RWPE2 (cell line): Measurements from ENCODE around the gene WWTR1.

Experiments used
- ATAC-seq: fragments of 200-7000 bp; cut with Tn5 transposase; 3 replicates; pipeline ENCODE4 v1.9.1; 2021; ENCODE audit warnings: low read depth
- DNase-seq: peaks from one replicate; pipeline ENCODE4 v3.0.0-alpha.2; 2020; ENCODE audit warnings: low spot score
- H3K27ac ChIP-seq: fragments of 450-650 bp; 2 replicates; pipeline ENCODE4 v1.5.1; 2017; ENCODE audit warnings: mild to moderate bottlenecking; ENCODE audit not compliant: poor library complexity, severe bottlenecking
- H3K27me3 ChIP-seq: fragments of 250-450 bp; sonication (Bioruptor Pico); 2 replicates; pipeline ENCODE4 v1.5.1; 2021; ENCODE audit warnings: mild to moderate bottlenecking, moderate library complexity; ENCODE audit not compliant: insufficient read depth, poor library complexity, severe bottlenecking
- H3K36me3 ChIP-seq: fragments of 250-450 bp; sonication (Bioruptor Pico); 2 replicates; pipeline ENCODE4 v1.5.1; 2020; ENCODE audit warnings: low read depth, mild to moderate bottlenecking, moderate library complexity
- H3K4me1 ChIP-seq: fragments of 250-450 bp; sonication (Bioruptor Pico); 2 replicates; pipeline ENCODE4 v1.5.1; 2021; ENCODE audit warnings: mild to moderate bottlenecking, moderate library complexity; ENCODE audit not compliant: insufficient read depth, poor library complexity, severe bottlenecking
- H3K4me3 ChIP-seq: fragments of 250-450 bp; sonication (Bioruptor Pico); 2 replicates; pipeline ENCODE4 v1.5.1; 2021; ENCODE audit warnings: mild to moderate bottlenecking, moderate library complexity; ENCODE audit not compliant: severe bottlenecking
- H3K9me3 ChIP-seq: fragments of 250-450 bp; sonication (Bioruptor Pico); 2 replicates; pipeline ENCODE4 v1.5.1; 2021; ENCODE audit warnings: mild to moderate bottlenecking, moderate library complexity; ENCODE audit not compliant: severe bottlenecking
- TF ChIP-seq, protein P1 (sequence below): fragments of 450-650 bp; IDR thresholded peaks from one replicate; pipeline ENCODE4 v1.5.1; 2017; ENCODE audit warnings: mild to moderate bottlenecking, moderate library complexity; ENCODE audit not compliant: poor library complexity, severe bottlenecking

WWTR1 gene

DNA sequence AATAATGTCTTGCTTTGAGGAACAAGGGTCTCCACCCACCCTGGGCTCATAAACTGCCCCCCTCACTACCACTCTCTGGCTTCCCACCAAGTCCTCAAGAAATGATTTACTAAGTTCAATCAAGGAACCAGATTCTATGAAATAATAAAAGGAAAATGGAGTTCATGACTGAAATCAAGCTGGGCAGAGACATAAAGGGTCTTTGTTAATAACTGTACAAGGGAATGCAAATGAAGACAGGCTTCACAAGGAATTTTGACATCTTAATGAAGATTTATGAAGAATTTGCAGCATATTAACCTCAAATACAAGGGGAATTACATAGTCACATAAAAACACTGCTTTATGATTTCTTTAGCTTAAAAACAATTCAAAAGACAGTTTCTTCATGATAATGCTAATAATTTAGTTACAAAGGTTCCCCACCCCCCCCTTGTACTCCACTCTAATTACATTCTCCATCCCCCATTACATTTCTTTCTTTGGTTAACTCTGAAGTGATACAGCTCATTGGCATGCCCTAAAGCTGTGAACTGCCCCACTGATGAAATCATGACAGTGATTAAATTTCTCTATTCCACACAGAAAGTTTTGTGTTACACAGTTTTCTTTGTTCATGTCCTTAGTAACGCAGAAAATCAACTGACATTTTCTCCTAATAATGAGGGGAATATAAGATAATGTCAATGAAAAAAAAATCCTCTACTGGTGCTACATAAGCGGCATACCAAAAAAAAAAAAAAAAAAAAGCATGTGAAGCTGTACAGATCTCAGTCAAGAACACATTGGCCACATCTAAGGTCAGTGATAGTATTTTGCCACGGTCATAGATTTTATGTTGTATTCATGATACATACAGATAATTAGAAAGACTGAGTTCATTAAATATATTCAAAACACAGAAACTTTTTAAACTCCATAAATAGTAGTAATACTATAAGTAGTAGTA lies 54.4 kb downstream of the WWTR1 start:
- peak; percentile 83 for ATAC-seq
- Histone ChIP-seq H3K36me3 (peaks cover 3% of the 10 kb centered on the region), H3K27ac (peak overlapping the region; percentile 57), H3K9me3 (no peaks in the 10 kb centered on the region), H3K4me1 (peaks cover 34% of the 10 kb centered on the region), H3K4me3 (no peak overlapping the region), H3K27me3 (no peaks in the 10 kb centered on the region)
- no peak for DNase-seq
- TF ChIP-seq, protein P1, sequence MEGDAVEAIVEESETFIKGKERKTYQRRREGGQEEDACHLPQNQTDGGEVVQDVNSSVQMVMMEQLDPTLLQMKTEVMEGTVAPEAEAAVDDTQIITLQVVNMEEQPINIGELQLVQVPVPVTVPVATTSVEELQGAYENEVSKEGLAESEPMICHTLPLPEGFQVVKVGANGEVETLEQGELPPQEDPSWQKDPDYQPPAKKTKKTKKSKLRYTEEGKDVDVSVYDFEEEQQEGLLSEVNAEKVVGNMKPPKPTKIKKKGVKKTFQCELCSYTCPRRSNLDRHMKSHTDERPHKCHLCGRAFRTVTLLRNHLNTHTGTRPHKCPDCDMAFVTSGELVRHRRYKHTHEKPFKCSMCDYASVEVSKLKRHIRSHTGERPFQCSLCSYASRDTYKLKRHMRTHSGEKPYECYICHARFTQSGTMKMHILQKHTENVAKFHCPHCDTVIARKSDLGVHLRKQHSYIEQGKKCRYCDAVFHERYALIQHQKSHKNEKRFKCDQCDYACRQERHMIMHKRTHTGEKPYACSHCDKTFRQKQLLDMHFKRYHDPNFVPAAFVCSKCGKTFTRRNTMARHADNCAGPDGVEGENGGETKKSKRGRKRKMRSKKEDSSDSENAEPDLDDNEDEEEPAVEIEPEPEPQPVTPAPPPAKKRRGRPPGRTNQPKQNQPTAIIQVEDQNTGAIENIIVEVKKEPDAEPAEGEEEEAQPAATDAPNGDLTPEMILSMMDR, result no peak

DNA sequence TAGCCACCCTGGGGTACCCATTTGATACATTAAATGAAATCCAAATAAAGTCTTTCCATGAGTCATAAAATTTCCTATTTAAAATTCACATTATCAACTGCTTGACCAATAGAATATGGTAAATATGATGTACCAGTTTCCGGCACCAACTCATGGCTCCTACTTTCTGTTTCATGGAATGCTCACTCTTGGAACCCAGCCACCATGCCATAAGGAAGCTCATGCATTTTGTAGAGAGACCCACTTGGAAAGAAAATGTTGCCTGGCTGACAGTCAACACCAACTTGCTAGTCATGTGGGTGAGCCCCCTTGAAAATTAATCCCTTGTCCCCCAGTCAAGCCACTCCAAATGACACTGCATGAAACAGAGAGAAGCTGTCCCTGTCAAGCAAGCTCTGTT lies 57.2 kb downstream of the WWTR1 start:
- no peak overlapping the region for H3K27ac ChIP-seq
- TF ChIP-seq, protein P1, result no peak
- ATAC-seq (no peak), DNase-seq (no peak)
- no peaks in the 10 kb centered on the region for H3K27me3 ChIP-seq
- peaks cover 5% of the 10 kb centered on the region for H3K36me3 ChIP-seq
- no peaks in the 10 kb centered on the region for H3K9me3 ChIP-seq
- H3K4me3 ChIP-seq, result no peak overlapping the region
- H3K4me1 ChIP-seq, result peaks cover 32% of the 10 kb centered on the region

DNA sequence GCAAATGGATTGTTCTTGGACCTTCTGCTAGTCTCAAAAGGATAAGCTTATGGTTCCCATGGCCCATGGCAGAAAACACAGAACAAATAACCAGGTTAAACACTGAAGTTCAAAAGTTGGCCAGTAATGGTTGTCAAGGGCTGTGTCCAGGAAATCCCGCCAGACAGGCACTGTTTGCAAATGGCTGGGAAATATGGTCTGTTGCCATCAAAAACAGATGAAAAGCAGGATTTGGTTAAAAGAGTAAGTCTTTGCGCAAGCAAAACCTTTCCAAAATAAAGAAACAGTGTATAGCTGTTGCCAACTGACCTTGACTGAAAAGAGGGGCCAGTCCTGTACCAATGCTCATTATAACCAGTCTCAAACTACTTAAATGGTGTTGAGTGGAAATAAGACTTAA lies 58.6 kb downstream of the WWTR1 start:
- Histone ChIP-seq H3K27ac (no peak overlapping the region), H3K4me3 (no peak overlapping the region), H3K27me3 (no peaks in the 10 kb centered on the region), H3K4me1 (peaks cover 22% of the 10 kb centered on the region), H3K36me3 (peaks cover 8% of the 10 kb centered on the region), H3K9me3 (no peaks in the 10 kb centered on the region)
- TF ChIP-seq, protein P1, result no peak
- DNase-seq, result no peak
- ATAC-seq, result no peak

GRCh38 chr3:149596134-149596770 lies 61.6 kb downstream of the WWTR1 start:
- TF ChIP-seq, protein P1, result no peak
- Histone ChIP-seq H3K4me3 (no peak overlapping the region), H3K27me3 (no peaks in the 10 kb centered on the region), H3K27ac (peak overlapping the region; percentile 27), H3K9me3 (no peaks in the 10 kb centered on the region), H3K4me1 (peaks cover 8% of the 10 kb centered on the region), H3K36me3 (peaks cover 8% of the 10 kb centered on the region)
- ATAC-seq (peak; percentile 82), DNase-seq (no peak)
